NCI-H1436 (cell line): ENCODE results near the gene GP9.
"Not testable (repeated sequence)": the region's sequence is repeated elsewhere in the genome, so short reads cannot be mapped to it uniquely, and the experiment has no call there.

ENCODE experiments used
- DNase-seq: peaks from one replicate; lab custom pipeline; 2025; lab: John Stamatoyannopoulos, UW

Gene GP9

DNA sequence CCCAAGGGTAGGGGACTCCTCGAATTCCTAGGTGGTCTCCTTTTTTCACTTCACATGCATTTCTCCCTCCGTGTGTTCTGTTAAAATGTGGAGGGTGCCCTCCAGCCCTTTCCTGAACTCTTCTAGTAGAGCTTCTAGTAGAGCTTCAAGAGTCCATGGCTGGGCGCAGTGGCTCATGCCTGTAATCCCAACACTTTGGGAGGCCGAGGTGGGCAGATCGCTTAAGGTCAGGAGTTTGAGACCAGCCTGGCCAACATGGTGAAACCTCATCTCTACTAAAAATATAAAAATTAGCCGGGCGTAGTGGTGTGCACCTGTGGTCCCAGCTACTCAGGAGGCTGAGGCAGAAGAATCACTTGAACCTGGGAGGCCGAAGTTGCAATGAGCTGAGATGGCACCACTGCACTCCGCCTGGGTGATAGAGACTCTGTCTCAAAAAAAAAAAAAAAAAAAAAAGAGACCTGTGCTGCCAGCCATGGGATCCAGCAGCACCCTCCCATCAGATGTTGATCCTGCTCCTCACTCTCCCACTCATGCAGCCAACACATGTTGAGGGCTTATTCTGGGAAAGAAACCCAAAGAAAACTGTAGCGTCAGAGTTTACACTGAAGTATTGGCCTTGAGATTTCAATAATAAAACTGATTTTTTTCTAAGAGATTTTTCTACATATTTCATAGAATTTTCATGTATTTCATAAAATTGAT is 50.6 kb downstream of the GP9 start:
- DNase-seq: not testable (repeated sequence)
